GM23338 (cell line): Measurements from ENCODE around the gene ISLR2. TPM values are rescaled to one million over a fixed set of nuclear protein-coding genes. Genes with fewer than 3 reads are reported as not detected.

Source experiments
- ATAC-seq: fragments of 200-7000 bp; cut with Tn5 transposase; 3 replicates; pipeline ENCODE4 v1.9.1; 2020
- DNase-seq: peaks from one replicate; pipeline ENCODE4 v3.0.0-alpha.2; 2015; ENCODE audit warnings: low spot score
- H2AFZ ChIP-seq: fragments of 200-600 bp; sonication (generic); 2 replicates; pipeline ENCODE4 v1.8.0; 2016; ENCODE audit warnings: antibody characterized with exemption, mild to moderate bottlenecking, moderate library complexity
- H3F3A ChIP-seq: fragments of 200-600 bp; sonication (generic); replicated peaks from 2 replicates; pipeline ENCODE4 v1.8.0; 2017; ENCODE audit warnings: antibody characterized with exemption, mixed run types, low read depth
- H3K27ac ChIP-seq: fragments of 200-600 bp; sonication (generic); 2 replicates; pipeline ENCODE4 v1.6.1; 2016; ENCODE audit warnings: low read depth
- H3K27me3 ChIP-seq: fragments of 200-600 bp; sonication (generic); 2 replicates; pipeline ENCODE4 v1.8.0; 2016; ENCODE audit warnings: mild to moderate bottlenecking, mixed run types, moderate library complexity; ENCODE audit not compliant: insufficient read depth
- H3K36me3 ChIP-seq: fragments of 200-600 bp; sonication (generic); 2 replicates; pipeline ENCODE4 v1.8.0; 2016; ENCODE audit warnings: mild to moderate bottlenecking; ENCODE audit not compliant: insufficient read depth
- H3K4me1 ChIP-seq: fragments of 200-600 bp; sonication (generic); 2 replicates; pipeline ENCODE4 v1.8.0; 2016; ENCODE audit warnings: mild to moderate bottlenecking, moderate library complexity; ENCODE audit not compliant: insufficient read depth
- H3K4me2 ChIP-seq: fragments of 200-600 bp; sonication (generic); 2 replicates; pipeline ENCODE4 v1.7.1; 2017; ENCODE audit warnings: mixed run types
- H3K4me3 ChIP-seq: fragments of 200-600 bp; sonication (generic); 2 replicates; pipeline ENCODE4 v1.6.1; 2016; ENCODE audit warnings: mixed run types
- H3K79me2 ChIP-seq: fragments of 200-600 bp; sonication (generic); replicated peaks from 2 replicates; pipeline ENCODE4 v1.8.0; 2017; ENCODE audit warnings: mild to moderate bottlenecking; ENCODE audit not compliant: insufficient read depth
- H3K9me2 ChIP-seq: fragments of 200-600 bp; sonication (generic); 2 replicates; pipeline ENCODE4 v1.8.0; 2017; ENCODE audit not compliant: insufficient read depth
- H4K20me1 ChIP-seq: fragments of 200-600 bp; sonication (generic); replicated peaks from 2 replicates; pipeline ENCODE4 v1.8.0; 2017; ENCODE audit warnings: mild to moderate bottlenecking; ENCODE audit not compliant: insufficient read depth
- H3K27ac Mint-ChIP-seq: 2 replicates; pipeline ENCODE4 v1.8.0; 2020; ENCODE audit warnings: inconsistent platforms, mild to moderate bottlenecking, moderate library complexity, mixed read lengths
- H3K27me3 Mint-ChIP-seq: 3 replicates; pipeline ENCODE4 v1.8.0; 2022; ENCODE audit warnings: low read depth, mild to moderate bottlenecking, moderate library complexity, mixed read lengths, inconsistent platforms; ENCODE audit not compliant: insufficient read depth, poor library complexity
- H3K36me3 Mint-ChIP-seq: 3 replicates; pipeline ENCODE4 v1.8.0; 2021; ENCODE audit warnings: low read depth, mild to moderate bottlenecking, inconsistent platforms, moderate library complexity, mixed read lengths
- H3K4me1 Mint-ChIP-seq: 3 replicates; pipeline ENCODE4 v1.8.0; 2020; ENCODE audit warnings: mild to moderate bottlenecking, inconsistent platforms, mixed read lengths
- H3K4me3 Mint-ChIP-seq: 3 replicates; pipeline ENCODE4 v1.8.0; 2021; ENCODE audit warnings: moderate library complexity, mild to moderate bottlenecking, inconsistent platforms, mixed read lengths
- H3K9me3 Mint-ChIP-seq: 3 replicates; pipeline ENCODE4 v1.8.0; 2020; ENCODE audit warnings: moderate library complexity, mild to moderate bottlenecking, inconsistent platforms, mixed read lengths
- CREB1 ChIP-seq: fragments of 250-450 bp; sonication (Bioruptor Pico); IDR thresholded peaks from 2 replicates; pipeline ENCODE4 v1.5.0; 2020; ENCODE audit warnings: low read depth, mild to moderate bottlenecking, moderate library complexity
- ETS1 ChIP-seq: IDR thresholded peaks from 2 replicates; pipeline ENCODE4 v1.6.1; 2016; ENCODE audit warnings: antibody characterized with exemption
- EZH2 ChIP-seq: fragments of 200-600 bp; sonication (generic); IDR thresholded peaks from one replicate; pipeline ENCODE4 v1.8.0; 2017; ENCODE audit warnings: antibody characterized with exemption, mild to moderate bottlenecking, low read depth; ENCODE audit not compliant: unreplicated experiment
- EZH2phosphoT487 ChIP-seq: fragments of 200-600 bp; sonication (generic); IDR thresholded peaks from one replicate; pipeline ENCODE4 v1.8.1; 2018; ENCODE audit warnings: antibody characterized with exemption; ENCODE audit not compliant: unreplicated experiment
- JUNB ChIP-seq: IDR thresholded peaks from one replicate; pipeline ENCODE4 v1.6.1; 2016; ENCODE audit warnings: antibody characterized with exemption; ENCODE audit not compliant: unreplicated experiment
- NANOG ChIP-seq: IDR thresholded peaks from 2 replicates; pipeline ENCODE4 v1.6.1; 2016; ENCODE audit warnings: antibody characterized with exemption, borderline replicate concordance
- POLR2AphosphoS5 ChIP-seq: IDR thresholded peaks from 2 replicates; pipeline ENCODE4 v1.6.1; 2016; ENCODE audit warnings: antibody characterized with exemption, low read depth
- STAT1 ChIP-seq: IDR thresholded peaks from one replicate; pipeline ENCODE4 v1.6.1; 2016; ENCODE audit warnings: antibody characterized with exemption; ENCODE audit not compliant: unreplicated experiment
- ZNF114 ChIP-seq: fragments of 250-450 bp; sonication (Bioruptor Pico); IDR thresholded peaks from 2 replicates; pipeline ENCODE4 v1.5.0; 2020; ENCODE audit warnings: mild to moderate bottlenecking, moderate library complexity
- ZNF331 ChIP-seq: fragments of 250-450 bp; sonication (Bioruptor Pico); IDR thresholded peaks from 2 replicates; pipeline ENCODE4 v1.5.0; 2020; ENCODE audit warnings: low read depth, mild to moderate bottlenecking, moderate library complexity
- polyA plus RNA-seq: library from polyadenylated mRNA; unstranded; fragments of >200 nt; fragmentation: Nextera tagmentation; extraction: Ambion mirVana; gene quantifications from 2 replicates; pipeline ENCODE4 v1.2.1, GENCODE V29; 2016
- total RNA-seq: library from RNA; depleted of rRNA; stranded (reverse); fragments of >200 nt; shearing (Covaris generic); gene quantifications from 2 replicates; pipeline ENCODE4 v1.2.3, GENCODE V29; 2014
- TF ChIP-seq, protein P1 (sequence below), 2 experiments: fragments of 200-600 bp in 1 of 2; sonication (generic) in 1 of 2; conservative IDR thresholded peaks; 2 replicates each; pipeline versions ENCODE4 v1.5.1 to v1.6.1; 2016 to 2017; ENCODE audit warnings: antibody characterized with exemption in 2 of 2, low read depth in 2 of 2, mild to moderate bottlenecking in 2 of 2, moderate library complexity in 1 of 2
- TF ChIP-seq, protein P2 (sequence below): IDR thresholded peaks from one replicate; pipeline ENCODE4 v1.6.1; 2018; ENCODE audit warnings: antibody characterized with exemption; ENCODE audit not compliant: unreplicated experiment

Gene ISLR2
- total and polyA plus RNA-seq, 2 experiments from 2014 or later, result 0.13 to 0.21 TPM

GRCh38 chr15:74121039-74121438 is 9.3 kb upstream of the ISLR2 start:
- peaks cover 31% of the 10 kb centered on the region for H3K4me1 Mint-ChIP-seq
- no peaks in the 10 kb centered on the region for H3F3A ChIP-seq
- H3K27ac Mint-ChIP-seq, result no peak overlapping the region
- H3K4me1 ChIP-seq, result peaks cover 15% of the 10 kb centered on the region
- H3K27me3 Mint-ChIP-seq, result peaks cover 27% of the 10 kb centered on the region
- no peaks in the 10 kb centered on the region for H3K9me2 ChIP-seq
- no peaks in the 10 kb centered on the region for H4K20me1 ChIP-seq
- H3K36me3 Mint-ChIP-seq, result peaks cover 7% of the 10 kb centered on the region; the same call in 1 of the 3 replicates
- TF ChIP-seq ZNF331 (no peak), STAT1 (no peak), ETS1 (no peak), ZNF114 (CRISPR knock-in tag) (no peak), CREB1 (no peak), JUNB (no peak), POLR2AphosphoS5 (no peak), NANOG (no peak), EZH2 (no peak), EZH2phosphoT487 (no peak)
- TF ChIP-seq, protein P1, sequence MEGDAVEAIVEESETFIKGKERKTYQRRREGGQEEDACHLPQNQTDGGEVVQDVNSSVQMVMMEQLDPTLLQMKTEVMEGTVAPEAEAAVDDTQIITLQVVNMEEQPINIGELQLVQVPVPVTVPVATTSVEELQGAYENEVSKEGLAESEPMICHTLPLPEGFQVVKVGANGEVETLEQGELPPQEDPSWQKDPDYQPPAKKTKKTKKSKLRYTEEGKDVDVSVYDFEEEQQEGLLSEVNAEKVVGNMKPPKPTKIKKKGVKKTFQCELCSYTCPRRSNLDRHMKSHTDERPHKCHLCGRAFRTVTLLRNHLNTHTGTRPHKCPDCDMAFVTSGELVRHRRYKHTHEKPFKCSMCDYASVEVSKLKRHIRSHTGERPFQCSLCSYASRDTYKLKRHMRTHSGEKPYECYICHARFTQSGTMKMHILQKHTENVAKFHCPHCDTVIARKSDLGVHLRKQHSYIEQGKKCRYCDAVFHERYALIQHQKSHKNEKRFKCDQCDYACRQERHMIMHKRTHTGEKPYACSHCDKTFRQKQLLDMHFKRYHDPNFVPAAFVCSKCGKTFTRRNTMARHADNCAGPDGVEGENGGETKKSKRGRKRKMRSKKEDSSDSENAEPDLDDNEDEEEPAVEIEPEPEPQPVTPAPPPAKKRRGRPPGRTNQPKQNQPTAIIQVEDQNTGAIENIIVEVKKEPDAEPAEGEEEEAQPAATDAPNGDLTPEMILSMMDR (conservative IDR thresholded peaks at IDR 0.05; ENCODE audit: low read depth in 2 of 2), result no peak
- TF ChIP-seq, protein P2, sequence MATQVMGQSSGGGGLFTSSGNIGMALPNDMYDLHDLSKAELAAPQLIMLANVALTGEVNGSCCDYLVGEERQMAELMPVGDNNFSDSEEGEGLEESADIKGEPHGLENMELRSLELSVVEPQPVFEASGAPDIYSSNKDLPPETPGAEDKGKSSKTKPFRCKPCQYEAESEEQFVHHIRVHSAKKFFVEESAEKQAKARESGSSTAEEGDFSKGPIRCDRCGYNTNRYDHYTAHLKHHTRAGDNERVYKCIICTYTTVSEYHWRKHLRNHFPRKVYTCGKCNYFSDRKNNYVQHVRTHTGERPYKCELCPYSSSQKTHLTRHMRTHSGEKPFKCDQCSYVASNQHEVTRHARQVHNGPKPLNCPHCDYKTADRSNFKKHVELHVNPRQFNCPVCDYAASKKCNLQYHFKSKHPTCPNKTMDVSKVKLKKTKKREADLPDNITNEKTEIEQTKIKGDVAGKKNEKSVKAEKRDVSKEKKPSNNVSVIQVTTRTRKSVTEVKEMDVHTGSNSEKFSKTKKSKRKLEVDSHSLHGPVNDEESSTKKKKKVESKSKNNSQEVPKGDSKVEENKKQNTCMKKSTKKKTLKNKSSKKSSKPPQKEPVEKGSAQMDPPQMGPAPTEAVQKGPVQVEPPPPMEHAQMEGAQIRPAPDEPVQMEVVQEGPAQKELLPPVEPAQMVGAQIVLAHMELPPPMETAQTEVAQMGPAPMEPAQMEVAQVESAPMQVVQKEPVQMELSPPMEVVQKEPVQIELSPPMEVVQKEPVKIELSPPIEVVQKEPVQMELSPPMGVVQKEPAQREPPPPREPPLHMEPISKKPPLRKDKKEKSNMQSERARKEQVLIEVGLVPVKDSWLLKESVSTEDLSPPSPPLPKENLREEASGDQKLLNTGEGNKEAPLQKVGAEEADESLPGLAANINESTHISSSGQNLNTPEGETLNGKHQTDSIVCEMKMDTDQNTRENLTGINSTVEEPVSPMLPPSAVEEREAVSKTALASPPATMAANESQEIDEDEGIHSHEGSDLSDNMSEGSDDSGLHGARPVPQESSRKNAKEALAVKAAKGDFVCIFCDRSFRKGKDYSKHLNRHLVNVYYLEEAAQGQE, result no peak
- H3K27me3 ChIP-seq, result peaks cover 23% of the 10 kb centered on the region
- no peak overlapping the region for H3K4me3 ChIP-seq
- H2AFZ ChIP-seq, result peak overlapping the region; percentile 32; the same call in 1 of the 2 replicates
- H3K4me3 Mint-ChIP-seq, result no peak overlapping the region
- no peak for DNase-seq
- no peak for ATAC-seq
- no peaks in the 10 kb centered on the region for H3K79me2 ChIP-seq
- no peaks in the 10 kb centered on the region for H3K36me3 ChIP-seq
- H3K4me2 ChIP-seq, result no peak overlapping the region
- H3K27ac ChIP-seq, result no peak overlapping the region
- H3K9me3 Mint-ChIP-seq, result peaks cover 9% of the 10 kb centered on the region
